Stomach smooth muscle (tissue), 2 donors: ENCODE measurements around the gene GALNT12.

Experiments used
- H3K27ac ChIP-seq: one replicate; pipeline ENCODE4 v1.7.0; 2013; ENCODE audit warnings: mild to moderate bottlenecking, low read length, inconsistent platforms
- H3K27me3 ChIP-seq, 2 donors: one replicate each; pipeline ENCODE4 v1.7.0; 2013; ENCODE audit warnings: low read length in 2 of 2; ENCODE audit not compliant: insufficient read depth in 2 of 2, control insufficient read depth in 1 of 2
- H3K36me3 ChIP-seq, 2 donors: one replicate each; pipeline ENCODE4 v1.7.0; 2013; ENCODE audit warnings: low read length in 2 of 2; ENCODE audit not compliant: control insufficient read depth in 2 of 2, insufficient read depth in 2 of 2
- H3K4me1 ChIP-seq: one replicate; pipeline ENCODE4 v1.7.0; 2013; ENCODE audit warnings: low read length; ENCODE audit not compliant: control insufficient read depth, insufficient read depth
- H3K4me3 ChIP-seq, 2 donors: one replicate each; pipeline ENCODE4 v1.7.0; 2013; ENCODE audit warnings: low read length in 2 of 2
- H3K9ac ChIP-seq, 2 donors: one replicate each; pipeline ENCODE4 v1.7.0; 2013; ENCODE audit warnings: low read length in 2 of 2, mild to moderate bottlenecking in 1 of 2
- H3K9me3 ChIP-seq, 2 donors: one replicate each; pipeline ENCODE4 v1.7.0; 2013; ENCODE audit warnings: low read length in 2 of 2; ENCODE audit not compliant: control insufficient read depth in 2 of 2
- donor health status: healthy.
- donor health status: Pancreatic carcinoma.

Gene GALNT12

DNA sequence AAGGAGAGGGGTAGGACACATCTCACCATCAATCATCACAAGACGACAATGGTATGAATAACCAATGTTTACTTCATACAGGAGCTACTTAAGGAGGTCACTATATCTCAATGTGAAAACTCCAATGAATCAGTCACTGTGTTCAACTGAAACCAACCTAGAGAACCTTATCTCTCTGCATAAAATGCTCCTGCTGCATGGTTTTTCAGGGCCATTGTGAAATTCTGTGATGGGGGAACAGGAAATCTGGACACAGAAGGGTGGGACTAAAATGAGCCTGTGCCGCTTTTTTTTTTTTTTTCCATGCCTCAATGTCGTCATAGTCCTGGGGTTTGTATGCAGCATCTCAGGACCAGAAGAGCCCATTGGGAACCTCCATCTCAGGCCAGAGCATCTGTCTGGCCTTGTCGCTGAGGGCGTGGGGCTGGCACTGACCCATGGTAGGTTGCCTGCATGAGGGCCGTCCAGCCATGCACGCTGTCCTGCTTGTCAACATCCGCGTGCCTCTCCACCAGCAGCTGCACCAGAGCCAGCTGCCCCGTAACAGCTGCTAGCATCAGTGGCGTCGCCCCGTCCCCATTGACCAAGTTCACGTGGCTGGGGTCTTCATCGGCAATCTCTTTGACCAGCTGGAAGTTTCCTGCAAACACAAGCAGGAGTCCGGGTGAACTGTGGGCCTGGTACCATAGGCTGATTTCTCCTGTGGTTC lies 23.8 kb upstream of the GALNT12 start:
- Histone ChIP-seq H3K9ac (no peak overlapping the region), H3K9me3 (no peaks in the 10 kb centered on the region), H3K27ac (no peak overlapping the region), H3K4me3 (no peak overlapping the region), H3K4me1 (no peaks in the 10 kb centered on the region), H3K27me3 (no peaks in the 10 kb centered on the region), H3K36me3 (peaks cover 24 to 33% of the 10 kb centered on the region in 2 donors)

- H3K27ac ChIP-seq: no peak overlapping the region
- no peaks in the 10 kb centered on the region for H3K4me1 ChIP-seq
- H3K36me3 ChIP-seq: peaks cover 29 to 38% of the 10 kb centered on the region in 2 donors
- no peaks in the 10 kb centered on the region for H3K27me3 ChIP-seq
- no peak overlapping the region for H3K9ac ChIP-seq
- H3K4me3 ChIP-seq: no peak overlapping the region
- H3K9me3 ChIP-seq: no peaks in the 10 kb centered on the region
Observed at GRCh38 chr9:98784831-98785806, 22.4 kb upstream of the GALNT12 start.

DNA sequence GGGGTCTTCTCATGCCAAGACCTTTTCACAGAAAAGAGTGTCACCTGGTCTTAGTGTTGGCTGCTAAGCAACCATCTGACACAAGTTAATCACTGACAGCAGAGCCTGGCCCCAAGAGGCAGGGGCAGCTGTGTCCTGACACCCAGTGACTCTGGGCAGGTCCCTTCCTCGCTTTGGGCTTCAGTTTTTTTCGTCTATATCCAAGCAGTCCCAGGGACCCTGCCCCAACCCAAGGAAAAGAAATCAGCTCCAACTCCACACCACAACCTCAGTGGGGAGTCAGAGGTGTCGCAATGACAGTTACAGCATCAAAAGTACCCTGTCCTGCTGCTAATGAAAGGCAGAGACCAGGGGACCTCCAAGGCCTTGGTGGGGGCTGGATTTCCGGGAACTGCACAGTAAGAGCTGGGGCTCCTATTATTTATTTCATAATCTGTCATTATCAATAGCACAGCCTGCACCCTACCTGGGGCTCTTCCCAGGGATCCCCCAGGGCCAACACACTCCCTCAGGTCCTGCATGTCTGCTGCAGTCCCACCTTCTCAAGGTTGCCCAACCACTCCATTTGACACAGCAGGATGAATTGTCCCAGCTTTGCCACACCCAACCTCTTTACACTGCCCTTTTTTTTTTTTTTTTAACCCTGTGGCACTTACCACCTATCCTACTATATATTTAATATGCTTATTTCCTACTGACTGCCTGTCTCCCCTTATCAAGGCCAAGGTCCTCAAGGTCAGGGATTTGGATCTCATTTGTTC lies 20.5 kb upstream of the GALNT12 start:
- H3K4me3 ChIP-seq: no peak overlapping the region
- no peak overlapping the region for H3K9ac ChIP-seq
- H3K27me3 ChIP-seq: no peaks in the 10 kb centered on the region
- peaks cover 25 to 34% of the 10 kb centered on the region in 2 donors for H3K36me3 ChIP-seq
- H3K27ac ChIP-seq: no peak overlapping the region
- no peaks in the 10 kb centered on the region for H3K9me3 ChIP-seq
- H3K4me1 ChIP-seq: peaks cover 9% of the 10 kb centered on the region

DNA sequence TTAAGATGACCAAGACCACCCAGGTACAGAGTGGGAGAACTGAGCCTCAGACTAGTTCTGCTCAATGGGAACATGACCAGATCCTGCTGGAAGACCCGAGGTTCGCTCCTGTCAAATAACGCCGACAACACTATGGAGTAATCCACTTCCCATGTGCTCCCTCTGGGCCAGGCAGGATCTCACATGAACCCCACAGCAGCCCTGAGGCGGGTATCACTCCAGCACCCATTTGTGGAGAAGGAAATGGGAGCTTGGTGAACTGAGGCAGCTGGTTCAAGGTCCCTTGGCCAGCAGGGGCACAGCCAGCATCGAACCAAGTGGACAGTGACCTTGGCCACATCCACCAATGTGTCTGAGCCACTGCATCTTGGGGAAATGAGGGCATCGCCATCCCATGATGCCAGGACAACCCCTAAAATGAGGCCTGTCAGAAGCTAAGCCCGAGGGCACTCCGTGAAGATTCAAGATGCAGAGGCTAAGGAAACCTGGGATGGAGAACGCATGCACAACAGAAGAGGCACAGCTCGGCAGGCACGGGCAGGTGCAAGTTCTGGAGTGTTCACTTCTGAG lies 19.6 kb upstream of the GALNT12 start:
- H3K9ac ChIP-seq: no peak overlapping the region

DNA sequence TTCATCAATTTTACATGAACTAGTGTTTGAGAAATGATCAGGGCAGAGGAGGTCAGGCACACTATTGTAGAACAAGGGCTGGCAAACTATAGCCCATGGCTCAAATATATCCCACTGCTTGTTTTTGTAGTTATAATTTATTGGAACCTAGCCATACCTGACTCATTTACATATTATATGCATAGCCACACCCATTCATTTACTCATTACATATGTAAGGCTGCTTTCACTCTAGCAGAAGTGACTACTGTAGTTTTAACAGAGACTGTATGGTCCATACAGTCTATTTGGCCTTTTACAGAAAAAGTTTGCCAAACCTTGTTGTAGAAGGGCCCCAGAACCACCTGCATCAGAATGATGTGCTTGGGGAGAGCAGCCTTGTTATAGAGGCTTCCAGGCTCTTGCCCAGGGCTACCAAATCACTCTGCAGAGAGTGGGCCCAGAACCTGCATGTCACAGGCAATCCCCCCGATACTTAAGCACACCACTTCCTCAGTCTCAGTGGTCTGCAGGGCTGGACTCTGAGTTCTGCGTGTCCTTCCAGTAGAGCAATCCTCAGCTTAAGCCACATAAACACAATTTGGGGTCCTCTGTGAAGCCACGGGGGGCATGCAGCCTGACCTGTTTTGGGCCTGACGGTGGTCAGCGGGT lies 17.9 kb upstream of the GALNT12 start:
- peaks cover 18% of the 10 kb centered on the region for H3K4me1 ChIP-seq
- H3K27ac ChIP-seq: no peak overlapping the region
- no peak overlapping the region for H3K9ac ChIP-seq
- H3K36me3 ChIP-seq: peaks cover 10 to 21% of the 10 kb centered on the region in 2 donors
- H3K27me3 ChIP-seq: no peaks in the 10 kb centered on the region
- no peaks in the 10 kb centered on the region for H3K9me3 ChIP-seq
- H3K4me3 ChIP-seq: no peak overlapping the region

More for the DNA sequence above, 19.6 kb upstream of the GALNT12 start:
- Histone ChIP-seq H3K27me3 (no peaks in the 10 kb centered on the region), H3K4me1 (peaks cover 12% of the 10 kb centered on the region), H3K9me3 (no peaks in the 10 kb centered on the region), H3K27ac (no peak overlapping the region), H3K4me3 (no peak overlapping the region), H3K36me3 (peaks cover 22 to 26% of the 10 kb centered on the region in 2 donors)

DNA sequence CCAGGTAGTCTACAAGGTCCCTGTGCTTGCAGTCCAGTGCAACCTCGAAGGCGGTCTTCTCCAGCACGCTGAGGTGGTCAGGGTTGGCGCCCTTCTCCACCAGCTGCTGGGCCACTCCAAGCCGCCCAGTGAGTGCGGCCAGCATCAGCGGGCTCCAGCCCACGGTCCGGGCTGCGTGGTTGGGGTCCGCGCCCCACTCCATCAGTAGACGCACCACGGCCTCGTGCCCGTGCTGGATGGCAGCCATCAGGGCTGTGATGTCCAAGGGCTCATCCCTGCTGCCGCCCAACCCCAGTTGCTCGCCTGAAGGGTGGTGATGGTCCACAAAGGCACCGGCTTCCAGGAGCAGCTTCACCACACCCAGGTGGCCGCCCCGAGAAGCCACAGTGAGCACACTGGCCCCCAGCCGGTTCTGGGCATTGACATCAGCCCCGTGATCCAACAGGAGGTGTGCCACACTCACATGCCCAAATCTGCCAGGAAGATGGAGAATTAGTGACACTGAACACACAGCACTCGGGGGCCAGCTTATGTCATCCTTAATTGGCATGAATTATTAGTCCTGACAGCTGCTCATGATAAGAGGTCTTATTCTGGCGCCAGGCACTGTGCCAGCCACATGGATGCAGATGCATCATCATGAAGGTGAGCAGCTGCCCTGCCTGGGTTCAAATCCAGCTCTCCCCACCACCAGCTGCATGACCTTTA lies 17.2 kb upstream of the GALNT12 start:
- no peak overlapping the region for H3K9ac ChIP-seq
- H3K36me3 ChIP-seq: peaks cover 10 to 24% of the 10 kb centered on the region in 2 donors
- H3K4me1 ChIP-seq: peaks cover 25% of the 10 kb centered on the region
- no peak overlapping the region for H3K27ac ChIP-seq
- H3K27me3 ChIP-seq: no peaks in the 10 kb centered on the region
- no peaks in the 10 kb centered on the region for H3K9me3 ChIP-seq
- no peak overlapping the region for H3K4me3 ChIP-seq

DNA sequence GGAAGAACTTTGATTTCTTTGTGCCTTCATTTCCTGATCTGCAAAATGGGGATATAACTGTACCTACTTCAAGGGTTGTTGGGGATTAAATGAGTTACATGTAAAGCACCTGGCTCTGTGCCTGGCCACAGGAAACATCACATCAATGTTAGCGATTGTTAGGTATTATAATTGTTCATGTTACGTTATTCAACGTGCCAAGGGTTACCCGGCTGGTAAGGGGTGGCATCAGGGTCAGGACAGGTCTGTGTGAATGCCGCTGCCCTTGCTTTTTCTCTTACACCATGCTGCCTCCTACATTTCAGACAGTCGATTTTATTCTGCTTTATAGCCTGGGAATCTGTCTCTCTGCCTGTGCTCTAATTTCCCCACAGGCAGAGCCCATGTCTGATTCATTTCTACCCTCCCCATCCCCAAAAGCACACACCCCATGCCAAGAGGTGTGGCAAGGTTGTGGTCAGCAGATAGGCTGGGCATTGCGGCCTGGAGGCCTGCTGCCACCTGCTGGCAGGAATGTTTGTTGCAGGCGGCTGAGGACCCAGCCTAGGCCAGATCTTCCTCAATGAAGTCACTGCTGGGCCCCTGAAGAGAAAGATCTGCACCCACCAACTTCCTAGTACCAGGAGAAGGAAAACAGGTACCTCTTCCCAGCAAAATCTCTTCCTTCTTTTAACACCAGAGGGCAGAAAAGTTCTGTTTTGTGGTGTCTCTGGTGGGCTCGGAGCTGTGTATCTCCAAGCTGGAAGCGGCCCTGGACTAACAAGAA lies 16.4 kb upstream of the GALNT12 start:
- H3K27me3 ChIP-seq: no peaks in the 10 kb centered on the region
- no peaks in the 10 kb centered on the region for H3K9me3 ChIP-seq
- H3K4me3 ChIP-seq: no peak overlapping the region
- no peak overlapping the region for H3K9ac ChIP-seq
- peaks cover 10 to 21% of the 10 kb centered on the region in 2 donors for H3K36me3 ChIP-seq
- no peak overlapping the region for H3K27ac ChIP-seq
- H3K4me1 ChIP-seq: peaks cover 28% of the 10 kb centered on the region

GRCh38 chr9:98791608-98792490 lies 15.6 kb upstream of the GALNT12 start:
- peaks cover 10 to 21% of the 10 kb centered on the region in 2 donors for H3K36me3 ChIP-seq
- no peak overlapping the region for H3K4me3 ChIP-seq
- H3K27ac ChIP-seq: no peak overlapping the region
- no peaks in the 10 kb centered on the region for H3K9me3 ChIP-seq
- no peak overlapping the region for H3K9ac ChIP-seq
- no peaks in the 10 kb centered on the region for H3K27me3 ChIP-seq
- peaks cover 28% of the 10 kb centered on the region for H3K4me1 ChIP-seq
